ENCODE results near the gene SEMA3D.

- no peak for TF ChIP-seq CTCF (IDR thresholded peaks at IDR 0.05; ENCODE audit: poor library complexity, severe bottlenecking)
- TF ChIP-seq RAD21 (conservative IDR thresholded peaks at IDR 0.05): no peak
- no peak for TF ChIP-seq EP300 (conservative IDR thresholded peaks at IDR 0.05; ENCODE audit: poor library complexity, severe bottlenecking)
- no peak for TF ChIP-seq EZH2 (IDR thresholded peaks at IDR 0.05; ENCODE audit: borderline replicate concordance, insufficient read depth, low read length, poor library complexity, severe bottlenecking)
- TF ChIP-seq POLR2AphosphoS5 (IDR thresholded peaks at IDR 0.05): no peak
- TF ChIP-seq MXI1 (conservative IDR thresholded peaks at IDR 0.05; ENCODE audit: poor library complexity, severe bottlenecking): no peak
- no peak for TF ChIP-seq SMC3 (conservative IDR thresholded peaks at IDR 0.05; ENCODE audit: poor library complexity)
- no peak for TF ChIP-seq REST (IDR thresholded peaks at IDR 0.05; ENCODE audit: borderline replicate concordance)
These were observed 91.0 kb downstream of the SEMA3D start for GRCh38 chr7:85095806-85096205.

Data from neural cell (in vitro differentiated cells).